Stimulated activated naive CD8-positive, alpha-beta T cell treated with anti-CD3 and anti-CD28 coated beads, Interleukin-15, Interleukin-2, amounts not matched to agents 100 U/mL and 50 U/mL, for 24 hours (primary cell): Measurements from ENCODE around the gene PMEPA1.

ENCODE experiments used
- ATAC-seq: fragments of 150-1000 bp; cut with Tn5 transposase; one replicate; pipeline ENCODE4 v1.10.0; 2021
- DNase-seq: peaks from one replicate; pipeline ENCODE4 v3.0.0; 2021

PMEPA1 gene

DNA sequence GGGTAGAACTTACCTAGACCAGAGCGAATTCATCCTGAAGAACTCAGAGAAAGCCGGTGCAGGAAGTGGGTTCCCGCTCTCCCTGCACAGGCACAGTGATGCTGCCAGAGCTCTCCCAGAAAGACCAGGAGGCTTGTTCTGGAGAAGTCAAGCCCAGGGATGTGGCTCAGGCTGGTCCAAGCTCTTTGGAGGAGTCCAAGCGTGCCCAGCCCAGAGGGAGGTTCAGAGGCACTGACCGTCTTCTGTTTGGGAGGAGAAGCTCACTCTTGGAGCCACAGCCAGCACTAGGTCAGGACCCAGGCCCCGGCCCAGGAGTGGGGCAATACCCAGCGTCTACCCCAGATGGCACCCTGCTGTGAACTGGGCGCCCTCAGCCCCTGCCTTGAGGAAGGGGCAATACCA, 1.5 kb upstream of the PMEPA1 start:
- DNase-seq (no peak), ATAC-seq (no peak)

DNA sequence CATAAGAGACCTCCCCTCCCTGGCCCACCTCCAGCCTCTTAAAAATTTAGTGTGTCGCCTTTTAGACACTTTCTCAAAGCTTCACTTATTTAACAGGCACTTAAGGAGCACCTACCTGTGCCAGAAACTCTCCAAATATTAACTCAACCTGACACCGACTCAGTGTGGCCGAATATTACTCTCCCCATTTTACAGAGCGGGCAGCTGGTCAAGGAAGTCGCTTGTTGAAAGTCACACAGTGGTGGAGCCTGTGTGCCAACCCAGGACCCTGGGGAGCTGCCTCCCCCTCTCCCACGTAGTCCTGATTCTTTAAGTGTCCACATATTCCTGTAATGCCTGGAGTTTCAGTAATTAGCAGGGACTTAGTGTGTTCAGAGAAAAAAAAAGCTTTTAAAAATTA, 1.0 kb upstream of the PMEPA1 start:
- DNase-seq (no peak), ATAC-seq (no peak)

DNA sequence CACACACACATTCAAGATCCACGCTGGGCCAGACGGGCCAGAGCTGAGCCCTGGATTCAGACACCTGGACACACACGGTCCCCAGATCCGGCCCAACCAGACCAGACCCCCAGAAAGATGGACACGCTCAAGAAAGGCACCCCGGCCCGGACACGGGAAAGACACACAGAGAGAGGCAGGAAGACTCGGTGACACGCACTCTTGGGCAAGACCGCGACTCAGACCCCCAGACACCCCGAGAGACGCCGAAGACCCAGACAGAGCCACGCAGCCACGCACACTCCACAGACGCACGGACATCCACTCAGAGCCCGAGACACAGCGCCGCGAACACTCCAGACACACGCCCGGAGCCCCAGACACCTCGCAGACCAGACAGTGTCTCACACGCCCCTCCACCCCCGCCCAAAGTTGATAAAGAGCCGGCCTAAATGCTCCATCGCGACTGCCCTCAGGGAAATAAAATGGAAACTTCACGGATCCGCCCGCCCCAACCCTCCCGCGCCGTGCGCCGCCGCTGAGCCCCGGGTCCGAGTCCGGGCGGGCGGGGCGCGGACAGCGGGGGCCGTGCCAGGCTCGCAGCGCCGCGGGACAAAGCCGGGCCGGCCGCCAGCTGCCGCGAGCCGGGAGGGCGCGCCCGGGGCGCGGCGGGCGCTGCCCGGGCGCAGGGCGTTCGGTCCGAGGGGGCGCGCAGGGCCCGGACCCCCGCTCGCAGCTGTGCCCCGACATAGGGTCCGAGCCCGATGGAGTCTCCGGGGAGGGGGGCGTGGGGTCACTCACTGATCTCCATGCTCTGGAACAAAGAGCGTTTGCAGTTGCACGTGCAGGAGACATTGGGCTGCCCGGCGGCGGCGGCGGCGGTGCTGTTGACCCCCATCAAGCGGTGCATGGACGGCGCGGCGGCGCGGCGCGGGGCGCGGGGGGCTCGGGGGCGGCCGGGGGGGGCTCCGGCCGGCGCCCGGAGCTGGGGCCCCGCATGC, 831 bp downstream of the PMEPA1 start:
- no peak for ATAC-seq
- DNase-seq, result no peak

DNA sequence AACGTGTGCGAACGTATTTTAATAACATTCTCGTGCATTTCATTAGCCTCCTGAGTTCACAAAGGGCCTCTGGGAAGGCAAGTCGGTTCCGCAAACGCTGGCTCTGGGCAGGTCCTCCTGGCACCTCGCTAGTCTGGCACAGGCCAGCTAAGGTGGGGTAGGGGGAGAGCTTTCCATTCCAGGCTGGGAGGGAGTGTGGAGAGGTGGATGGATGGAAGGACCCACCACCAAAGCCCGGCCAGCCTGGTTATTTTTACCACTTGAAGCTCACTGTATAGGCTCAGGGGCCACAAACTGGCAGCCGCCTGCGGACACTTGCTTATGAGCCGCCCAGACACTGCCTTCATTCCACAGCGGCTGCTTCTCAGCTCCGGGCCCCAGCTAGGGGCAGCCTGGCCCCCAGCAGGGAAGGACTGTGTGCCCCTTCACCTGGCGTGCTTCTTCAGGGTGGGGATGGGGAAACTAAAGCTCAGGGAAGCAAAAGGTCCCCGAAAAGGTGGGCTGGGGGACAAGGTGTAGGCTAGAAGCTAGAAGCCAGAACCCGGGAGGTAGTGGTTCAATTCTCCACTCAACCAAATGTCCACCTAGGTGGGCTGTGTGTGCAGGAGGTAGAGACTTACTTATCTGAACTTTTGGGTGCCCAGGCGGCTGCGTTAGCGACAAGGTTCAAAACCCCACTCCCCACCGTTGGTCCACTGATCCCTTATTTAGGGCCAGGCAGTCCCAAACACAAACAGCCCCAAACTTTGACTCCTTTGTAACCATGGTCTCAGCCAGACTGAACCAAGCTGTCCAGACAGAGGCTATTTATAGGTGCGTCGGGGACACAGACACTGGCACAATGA, 1.7 kb downstream of the PMEPA1 start:
- no peak for ATAC-seq
- DNase-seq, result no peak

DNA sequence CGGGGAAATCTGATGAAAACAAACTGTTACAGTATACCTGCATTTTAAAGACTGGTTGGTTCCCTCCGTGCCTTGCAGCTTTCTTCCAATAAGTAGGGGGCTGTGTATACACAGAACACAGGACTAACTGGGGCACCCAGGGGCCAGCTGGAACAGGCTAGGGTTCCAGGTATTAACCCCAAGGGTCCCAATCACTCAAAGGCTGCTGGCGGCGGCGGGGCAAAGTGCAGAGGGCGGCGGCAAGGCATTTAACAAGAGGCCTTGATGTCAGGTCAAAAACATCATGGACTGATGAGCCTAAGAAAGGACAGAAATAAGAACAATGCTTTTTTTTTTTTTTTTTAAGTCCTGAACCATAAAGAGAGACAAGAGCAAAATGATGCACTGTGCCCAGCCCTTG, 2.5 kb downstream of the PMEPA1 start:
- DNase-seq (no peak), ATAC-seq (no peak)

DNA sequence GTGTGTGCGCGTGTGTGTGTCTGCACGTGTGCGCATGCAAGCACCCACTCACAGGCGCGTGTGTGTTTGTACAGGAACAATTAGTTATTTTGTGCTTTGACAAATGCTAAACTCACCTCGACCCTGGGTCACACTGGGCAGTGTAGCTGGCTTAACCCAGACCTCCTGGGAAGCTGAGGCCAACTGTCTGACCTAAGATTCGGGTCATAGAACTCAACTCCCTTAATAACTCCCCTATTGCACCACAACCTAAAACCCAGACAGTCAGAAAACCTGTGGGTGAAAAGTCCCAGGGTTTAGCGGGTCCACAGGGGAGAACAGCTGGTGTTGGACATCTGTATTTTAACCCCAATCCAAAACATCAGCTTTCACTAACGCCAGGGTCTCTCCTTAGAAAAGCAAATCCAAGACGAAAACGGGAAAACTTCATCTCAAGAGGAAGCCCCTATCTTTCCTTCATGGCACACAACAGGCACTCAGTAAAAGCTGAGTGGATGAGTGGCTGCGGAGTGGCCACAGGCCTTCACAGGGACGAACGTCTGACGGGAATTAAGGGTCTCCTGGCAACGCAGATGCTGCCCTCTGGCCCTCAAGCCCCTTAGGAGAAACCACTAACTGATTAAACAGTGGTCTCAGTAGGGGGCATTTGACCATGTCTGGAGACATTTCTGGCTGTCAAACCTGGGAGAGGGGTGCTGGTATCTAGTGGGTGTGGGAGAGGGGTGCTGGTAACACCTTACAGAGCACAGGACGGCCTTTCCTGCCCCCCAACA, 4.5 kb downstream of the PMEPA1 start:
- no peak for ATAC-seq
- DNase-seq, result no peak

DNA sequence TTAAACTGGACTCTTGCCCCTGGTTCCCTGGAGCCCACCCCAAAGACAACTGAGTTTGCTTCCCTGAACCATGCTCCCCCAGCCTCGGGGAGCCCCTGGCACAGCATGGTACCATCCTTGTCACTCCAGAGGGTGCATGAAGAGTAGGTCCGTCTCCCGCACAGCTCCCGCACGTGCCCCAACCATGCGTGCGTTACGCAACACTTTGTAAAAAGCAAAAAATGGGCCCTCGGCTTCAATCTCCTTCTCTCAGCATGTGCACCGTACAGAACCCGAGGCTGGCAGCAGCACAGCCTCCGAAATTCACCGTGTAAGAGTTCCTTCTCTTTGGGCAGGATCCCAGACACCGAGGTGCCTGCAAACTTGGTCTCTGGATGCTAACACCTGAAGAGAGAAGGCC, 5.6 kb downstream of the PMEPA1 start:
- ATAC-seq (no peak), DNase-seq (no peak)

DNA sequence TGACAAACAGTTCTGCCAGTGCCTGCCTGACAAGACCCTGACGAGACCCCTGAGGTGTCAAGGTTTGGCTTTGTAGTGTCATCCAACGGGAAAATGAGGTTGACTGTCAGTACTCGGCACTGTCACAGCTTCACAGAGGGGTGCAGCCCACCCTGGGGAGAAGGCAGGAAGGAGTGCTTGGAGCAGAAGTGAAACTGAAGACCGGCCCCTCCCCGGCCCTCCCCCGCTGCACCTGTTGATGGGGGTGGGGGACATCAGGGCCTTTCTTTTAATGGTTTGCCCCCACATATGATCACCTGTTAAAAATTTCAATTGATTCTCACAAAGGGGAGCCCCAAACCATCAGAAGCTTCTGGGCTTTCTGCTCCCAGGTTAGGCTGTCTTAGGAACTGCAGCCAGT, 6.8 kb downstream of the PMEPA1 start:
- ATAC-seq, result no peak
- DNase-seq, result no peak

DNA sequence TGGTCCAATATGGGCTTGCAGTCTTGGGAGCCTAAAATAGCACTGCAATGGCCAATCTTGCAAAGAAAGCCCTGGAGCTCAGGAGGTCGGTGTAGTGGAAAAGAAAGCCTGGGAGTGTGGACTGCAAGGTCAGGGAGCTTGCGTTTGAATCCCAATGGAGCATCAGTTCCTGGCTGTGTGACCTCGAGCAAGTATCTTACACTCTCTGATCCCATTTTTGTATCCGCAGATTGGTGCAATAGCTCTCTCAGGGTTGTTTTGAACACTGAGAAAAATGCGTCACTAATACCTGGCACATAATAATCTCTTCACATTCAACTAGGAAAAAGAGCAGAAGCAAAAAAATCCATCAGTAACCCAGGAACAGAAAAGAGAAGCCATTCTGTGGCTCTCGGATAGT, 7.3 kb downstream of the PMEPA1 start:
- no peak for DNase-seq

DNA sequence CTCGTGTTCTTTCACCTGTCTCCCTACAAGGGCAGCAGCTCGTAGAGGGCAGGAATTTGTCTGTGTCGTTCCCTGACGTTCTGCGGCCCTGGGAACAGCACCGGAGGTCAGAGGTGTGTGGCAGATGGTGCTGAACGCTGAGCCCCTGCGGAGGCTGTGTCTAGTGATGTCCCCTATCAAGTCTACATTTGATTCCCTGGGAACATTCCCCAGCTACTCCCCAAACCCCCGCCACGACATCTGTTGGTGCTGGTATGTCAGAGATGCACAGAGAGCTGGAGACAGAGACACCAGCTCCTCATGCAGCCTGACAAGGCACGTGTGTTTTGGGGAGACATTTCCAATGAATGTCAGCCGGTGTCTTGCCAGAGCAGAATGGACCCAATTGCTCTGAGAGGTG, 7.7 kb downstream of the PMEPA1 start:
- no peak for DNase-seq
- no peak for ATAC-seq

More for the DNA sequence above, 7.3 kb downstream of the PMEPA1 start:
- ATAC-seq, result no peak

DNA sequence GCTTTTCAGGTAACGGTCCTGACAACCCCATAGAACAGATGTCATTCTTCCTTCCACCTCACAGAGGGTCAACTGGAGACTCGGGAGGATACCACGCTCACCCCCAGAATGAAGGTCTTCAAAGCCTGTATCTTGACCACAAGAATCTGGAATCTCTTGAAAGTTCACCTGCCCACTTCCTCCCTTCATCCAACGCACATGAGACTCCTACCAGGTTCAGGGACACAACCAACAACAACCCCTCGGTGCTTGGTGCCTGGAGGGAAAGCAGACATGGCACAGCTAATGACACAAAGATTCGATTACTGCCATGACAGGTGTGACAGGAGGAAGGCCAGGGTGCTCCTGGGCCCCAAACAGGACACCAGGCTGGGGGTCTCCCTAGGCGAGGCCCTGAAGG, 8.2 kb downstream of the PMEPA1 start:
- ATAC-seq (no peak), DNase-seq (no peak)

DNA sequence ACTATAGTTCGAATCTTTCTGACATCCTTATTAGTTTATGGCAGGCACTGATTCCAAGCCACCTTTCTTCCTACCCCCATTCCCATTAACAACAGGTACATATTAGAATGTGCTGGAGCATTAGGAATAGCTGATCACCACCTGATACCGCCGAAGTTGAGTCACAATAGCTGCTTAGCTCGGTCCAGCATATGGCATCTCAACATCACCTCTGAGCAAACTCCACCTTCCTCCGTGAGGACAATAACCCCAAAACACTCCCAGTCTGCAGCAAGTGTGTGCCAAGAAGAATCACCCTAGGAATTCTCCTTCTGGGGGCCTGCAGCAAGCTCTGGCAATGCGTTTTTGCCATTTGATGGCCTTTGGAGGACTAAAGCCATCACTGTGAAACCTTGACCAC, 8.7 kb downstream of the PMEPA1 start:
- DNase-seq (no peak), ATAC-seq (no peak)

DNA sequence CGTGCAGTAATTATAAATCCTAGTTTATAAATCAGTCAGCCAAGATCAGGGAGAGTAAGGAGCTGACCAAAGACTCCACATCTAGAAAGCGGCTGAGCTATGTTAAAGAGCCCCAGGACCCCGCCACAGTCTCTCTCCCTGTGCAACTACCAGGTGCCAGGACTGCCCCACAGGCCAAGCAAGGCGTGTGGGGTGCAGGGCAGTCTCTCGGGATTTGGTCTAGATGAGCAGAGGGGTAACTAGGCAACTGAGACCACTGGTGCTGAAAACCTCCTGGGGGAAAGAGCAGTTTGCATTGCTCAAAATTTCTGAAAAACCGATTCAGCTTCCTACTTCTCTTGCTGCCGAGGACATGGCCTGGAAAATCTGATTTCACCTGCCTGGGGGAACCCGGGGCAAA, 10.4 kb downstream of the PMEPA1 start:
- no peak for DNase-seq
- no peak for ATAC-seq

DNA sequence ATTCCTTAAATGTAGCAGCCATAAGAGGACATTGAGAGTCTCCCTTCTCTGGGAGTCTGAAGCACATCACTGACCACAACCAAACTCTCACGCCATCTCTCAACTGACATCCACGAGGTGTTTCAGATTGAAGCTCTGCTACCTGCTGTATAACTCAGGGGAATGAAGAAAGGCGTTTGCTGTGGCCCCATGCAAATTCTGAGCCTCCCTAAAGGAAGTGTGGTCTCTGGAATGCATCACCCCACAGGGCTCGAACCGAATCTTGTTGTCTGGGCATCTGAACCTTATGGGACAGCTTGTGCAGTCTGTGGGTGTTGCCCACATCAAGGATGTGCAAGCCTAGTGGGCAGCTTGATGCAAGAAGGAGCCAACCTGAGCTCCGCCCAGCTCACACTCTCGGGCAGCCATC, 10.9 kb downstream of the PMEPA1 start:
- ATAC-seq (peak; percentile 17), DNase-seq (no peak)

DNA sequence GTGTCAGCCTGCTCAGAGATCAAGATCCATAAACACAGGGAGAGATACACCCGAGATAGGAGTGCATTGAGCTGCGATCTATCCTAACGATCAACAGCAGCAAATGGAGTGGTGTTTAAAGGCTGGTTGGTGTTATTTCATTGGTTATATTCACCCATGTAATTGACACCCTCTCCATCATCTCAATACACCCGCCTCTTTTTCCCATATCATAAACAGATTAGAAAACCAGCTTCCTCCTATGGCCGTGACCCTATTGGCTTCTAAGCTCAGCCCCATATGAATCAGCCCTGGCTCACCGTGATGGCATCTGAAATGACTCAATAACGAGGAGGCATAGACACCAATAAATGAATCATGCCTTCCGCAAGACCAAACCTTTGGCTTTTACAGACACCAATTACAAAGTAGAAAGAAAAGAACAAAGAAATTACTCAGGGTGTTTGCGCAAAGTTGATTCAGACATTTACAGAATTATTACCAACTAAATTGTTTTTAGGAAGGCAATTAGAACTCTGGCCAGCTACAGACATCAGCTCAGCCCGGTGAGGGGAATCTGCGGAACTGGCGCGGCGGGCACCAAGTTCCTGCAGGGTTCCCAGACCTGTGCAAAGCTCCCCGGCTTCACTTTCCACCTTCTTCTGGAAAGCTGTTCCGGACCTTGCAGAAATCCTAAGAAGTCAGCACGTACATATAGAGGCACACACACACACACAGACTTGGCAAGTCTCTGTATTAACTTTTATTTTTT, 11.5 kb downstream of the PMEPA1 start:
- DNase-seq, result peak; percentile 69
- ATAC-seq, result peak; percentile 97

DNA sequence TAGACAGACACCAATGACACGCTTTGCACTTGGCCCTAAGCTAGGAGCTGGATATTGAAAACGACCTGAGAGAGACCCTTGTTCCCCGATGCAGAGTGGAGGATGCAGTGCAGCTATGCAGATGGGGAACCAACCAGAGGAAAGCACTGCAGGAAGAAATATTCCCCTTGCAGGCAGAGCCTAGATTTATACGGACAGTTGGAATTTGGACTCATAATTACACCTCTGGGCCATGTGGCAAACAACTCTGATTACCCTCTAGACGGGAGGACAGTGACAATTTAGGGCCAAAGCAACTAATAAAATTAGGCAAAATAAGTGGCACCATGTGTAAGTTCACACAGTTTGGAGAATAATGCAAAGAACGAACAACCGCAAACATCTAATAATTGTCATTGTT, 12.3 kb downstream of the PMEPA1 start:
- ATAC-seq (no peak), DNase-seq (no peak)

DNA sequence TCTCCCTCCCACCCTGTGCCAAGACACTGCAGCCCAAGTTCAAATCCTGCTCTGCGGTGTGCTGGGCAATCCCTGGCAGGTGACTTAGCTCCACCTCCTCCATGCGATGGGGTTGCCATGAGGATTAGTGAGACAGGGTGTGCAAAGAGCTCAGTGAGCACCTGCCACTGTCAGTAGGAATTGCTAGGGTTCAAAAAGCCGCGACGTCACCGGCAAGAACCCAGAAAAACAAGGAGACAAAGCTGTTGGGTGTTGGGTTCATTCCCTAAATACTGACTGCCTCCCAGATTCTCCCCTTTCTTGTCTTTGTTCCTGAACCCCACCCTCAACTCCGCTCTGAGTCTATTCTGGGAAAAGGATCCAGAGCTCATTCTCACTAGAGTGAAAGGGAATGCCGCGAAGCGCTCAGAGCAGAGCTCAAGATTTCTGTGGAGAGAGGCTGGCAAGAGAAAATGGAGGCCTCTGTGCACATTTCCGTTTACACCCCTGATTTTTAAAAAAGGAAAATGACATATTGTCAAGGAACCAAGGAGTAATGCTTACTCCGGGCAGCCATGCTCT, 13.3 kb downstream of the PMEPA1 start:
- DNase-seq (no peak), ATAC-seq (no peak)

DNA sequence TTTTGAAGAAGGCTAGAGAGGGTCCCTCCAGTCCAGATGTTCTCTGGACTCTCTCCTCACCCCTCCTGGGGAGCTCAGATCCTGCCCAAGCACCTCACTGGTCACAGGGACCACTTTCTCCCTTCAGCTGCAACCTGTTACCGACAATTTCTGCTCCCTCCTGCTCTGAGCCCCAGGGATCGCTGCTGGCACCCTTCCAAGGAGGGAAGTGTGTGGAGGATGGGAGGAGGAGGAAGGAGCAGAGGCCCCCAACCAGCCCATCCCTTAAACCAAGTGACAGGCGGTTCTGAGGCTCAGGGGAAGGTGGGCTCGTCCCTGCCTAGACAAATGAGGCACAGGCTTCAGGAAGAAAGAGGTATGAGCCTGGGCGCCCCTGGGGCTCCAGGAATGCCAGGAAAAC, 13.9 kb downstream of the PMEPA1 start:
- DNase-seq (no peak), ATAC-seq (no peak)

DNA sequence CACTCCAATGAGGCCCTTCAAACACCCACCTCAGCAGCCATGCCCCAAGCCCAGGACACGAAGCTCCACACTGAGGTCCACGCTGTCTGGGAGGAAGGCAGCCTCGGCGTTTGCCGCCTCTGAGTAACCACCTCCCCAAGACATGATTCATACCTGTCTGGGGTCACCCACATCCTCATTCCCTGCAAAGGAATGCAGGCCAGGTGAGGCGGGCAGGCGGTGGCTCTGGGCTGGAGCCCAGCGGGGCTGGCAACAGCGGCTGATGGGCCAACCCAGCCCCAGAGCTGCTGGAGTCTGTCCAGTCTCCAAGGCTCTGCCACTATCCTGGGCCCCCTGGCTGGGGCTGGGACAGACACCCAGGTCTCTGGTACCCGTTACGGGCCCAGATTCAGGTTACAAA, 14.8 kb downstream of the PMEPA1 start:
- ATAC-seq (no peak), DNase-seq (no peak)

DNA sequence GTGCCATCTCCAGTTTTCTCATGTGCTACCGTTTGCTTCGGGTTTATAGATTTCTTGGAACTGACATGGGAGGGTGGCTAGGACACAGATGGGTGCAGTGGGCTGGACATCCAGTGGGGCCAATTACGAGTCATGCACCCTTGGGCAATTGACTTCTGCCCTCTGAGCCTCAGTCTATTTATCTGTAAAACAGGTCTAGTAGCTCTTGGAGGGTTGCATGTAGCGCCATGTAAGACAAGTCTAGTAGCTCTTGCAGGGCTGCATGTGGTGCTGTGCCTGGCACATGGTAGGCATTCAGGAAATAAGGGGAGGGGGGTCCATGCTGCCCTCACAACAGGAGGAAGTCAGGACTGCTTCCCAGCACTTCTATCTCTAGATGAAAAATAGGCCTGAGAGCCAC, 15.3 kb downstream of the PMEPA1 start:
- no peak for ATAC-seq
- DNase-seq, result no peak

DNA sequence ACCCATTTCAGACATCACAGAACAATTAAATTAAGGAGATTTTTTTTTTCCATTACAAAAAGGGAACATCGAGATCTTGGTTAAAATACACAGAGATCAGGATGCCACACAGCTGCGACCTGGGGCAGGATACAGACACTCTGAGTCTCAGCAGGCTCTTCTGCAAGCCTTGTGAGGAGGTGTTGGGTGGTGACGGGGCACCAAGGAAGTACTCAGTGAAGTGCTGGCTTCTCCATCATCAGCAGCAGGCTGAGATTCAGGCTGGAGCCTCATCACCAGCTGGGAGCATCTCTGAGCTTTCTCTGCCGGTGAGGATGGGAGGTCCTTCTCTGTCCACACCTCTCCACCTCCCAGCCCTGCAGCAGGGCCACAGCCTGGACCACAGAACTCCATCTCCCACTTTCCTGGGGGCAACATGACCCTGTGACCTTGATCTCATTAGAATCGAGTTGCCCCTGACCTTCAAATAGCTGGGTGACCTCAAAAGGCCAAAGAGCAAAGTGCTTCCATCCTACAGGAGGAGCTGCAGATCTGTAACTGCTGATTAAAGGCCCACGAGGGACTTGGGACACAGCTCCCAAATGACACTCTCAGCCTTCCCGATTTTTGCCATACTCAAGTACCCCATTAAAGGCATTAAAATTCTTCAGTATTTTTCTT, 16.0 kb downstream of the PMEPA1 start:
- ATAC-seq, result no peak
- no peak for DNase-seq
